Measurements from ENCODE around the gene CFAP46.

CFAP46 gene

GRCh38 chr10:132928261-132928660 is 14.1 kb downstream of the CFAP46 start:
- TF ChIP-seq ZNF384 (IDR thresholded peaks at IDR 0.05) (no peak), ELF4 (IDR thresholded peaks at IDR 0.05) (no peak), L3MBTL2 (conservative IDR thresholded peaks at IDR 0.05) (no peak), LEF1 (IDR thresholded peaks at IDR 0.05; ENCODE audit: borderline replicate concordance) (no peak), TARDBP (IDR thresholded peaks at IDR 0.05) (no peak), ARNT (IDR thresholded peaks at IDR 0.05) (no peak), HDGF (IDR thresholded peaks at IDR 0.05; ENCODE audit: borderline replicate concordance) (no peak), FOXK2 (IDR thresholded peaks at IDR 0.05) (no peak), SUZ12 (IDR thresholded peaks at IDR 0.05) (no peak), PKNOX1 (IDR thresholded peaks at IDR 0.05) (no peak), FOXM1 (IDR thresholded peaks at IDR 0.05; ENCODE audit: borderline replicate concordance) (no peak), NFRKB (IDR thresholded peaks at IDR 0.05) (no peak), FOXA1 (IDR thresholded peaks at IDR 0.05) (no peak), CTBP1 (IDR thresholded peaks at IDR 0.05; ENCODE audit: borderline replicate concordance) (no peak), SP1 (IDR thresholded peaks at IDR 0.05) (no peak), BHLHE40 (IDR thresholded peaks at IDR 0.05; ENCODE audit: borderline replicate concordance) (no peak)
- ChIA-PET POLR2A (no interaction called here), CTCF (no interaction called here)
- DNase-seq (ENCODE audit: extremely low spot score) = no peak

- no peak for DNase-seq (ENCODE audit: extremely low spot score)
- TF ChIP-seq LEF1 (IDR thresholded peaks at IDR 0.05; ENCODE audit: borderline replicate concordance) (no peak), ARNT (IDR thresholded peaks at IDR 0.05) (no peak), CTBP1 (IDR thresholded peaks at IDR 0.05; ENCODE audit: borderline replicate concordance) (no peak), FOXK2 (IDR thresholded peaks at IDR 0.05) (no peak), HDGF (IDR thresholded peaks at IDR 0.05; ENCODE audit: borderline replicate concordance) (no peak), ELF4 (IDR thresholded peaks at IDR 0.05) (no peak), SUZ12 (IDR thresholded peaks at IDR 0.05) (no peak), FOXM1 (IDR thresholded peaks at IDR 0.05; ENCODE audit: borderline replicate concordance) (no peak), BHLHE40 (IDR thresholded peaks at IDR 0.05; ENCODE audit: borderline replicate concordance) (no peak), SP1 (IDR thresholded peaks at IDR 0.05) (no peak), TARDBP (IDR thresholded peaks at IDR 0.05) (no peak), ZNF384 (IDR thresholded peaks at IDR 0.05) (no peak), NFRKB (IDR thresholded peaks at IDR 0.05) (no peak), L3MBTL2 (conservative IDR thresholded peaks at IDR 0.05) (no peak)
- POLR2A ChIA-PET = no interaction called here
- CTCF ChIA-PET = no interaction called here
These were observed 14.5 kb downstream of the CFAP46 start for GRCh38 chr10:132927824-132928223.

GRCh38 chr10:132926777-132927650 is 15.4 kb downstream of the CFAP46 start:
- CTCF ChIA-PET = no interaction called here
- POLR2A ChIA-PET = no interaction called here
- TF ChIP-seq SUZ12 (IDR thresholded peaks at IDR 0.05) (no peak), HDGF (IDR thresholded peaks at IDR 0.05; ENCODE audit: borderline replicate concordance) (no peak), FOXA1 (IDR thresholded peaks at IDR 0.05) (no peak), LEF1 (IDR thresholded peaks at IDR 0.05; ENCODE audit: borderline replicate concordance) (no peak), L3MBTL2 (conservative IDR thresholded peaks at IDR 0.05) (no peak), TARDBP (IDR thresholded peaks at IDR 0.05) (no peak), ARNT (IDR thresholded peaks at IDR 0.05) (no peak)
- DNase-seq (ENCODE audit: extremely low spot score) = no peak

- TF ChIP-seq PKNOX1 (IDR thresholded peaks at IDR 0.05) (no peak), CTBP1 (IDR thresholded peaks at IDR 0.05; ENCODE audit: borderline replicate concordance) (no peak), SP1 (IDR thresholded peaks at IDR 0.05) (no peak), ARNT (IDR thresholded peaks at IDR 0.05) (no peak), NFRKB (IDR thresholded peaks at IDR 0.05) (no peak)
- ChIA-PET POLR2A (no interaction called here), CTCF (no interaction called here)
- DNase-seq (ENCODE audit: extremely low spot score) = no peak
These were observed 16.3 kb downstream of the CFAP46 start for GRCh38 chr10:132926070-132926469.

- ChIA-PET POLR2A (no interaction called here), CTCF (no interaction called here)
- TF ChIP-seq HDGF (IDR thresholded peaks at IDR 0.05; ENCODE audit: borderline replicate concordance) = no peak
- no peak for TF ChIP-seq SP1 (IDR thresholded peaks at IDR 0.05)
- no peak for TF ChIP-seq BHLHE40 (IDR thresholded peaks at IDR 0.05; ENCODE audit: borderline replicate concordance)
- no peak for TF ChIP-seq NFRKB (IDR thresholded peaks at IDR 0.05)
- no peak for TF ChIP-seq LEF1 (IDR thresholded peaks at IDR 0.05; ENCODE audit: borderline replicate concordance)
- no peak for TF ChIP-seq TARDBP (IDR thresholded peaks at IDR 0.05)
- TF ChIP-seq L3MBTL2 (conservative IDR thresholded peaks at IDR 0.05) = no peak
- TF ChIP-seq ARNT (IDR thresholded peaks at IDR 0.05) = no peak
- no peak for TF ChIP-seq FOXM1 (IDR thresholded peaks at IDR 0.05; ENCODE audit: borderline replicate concordance)
- TF ChIP-seq CTBP1 (IDR thresholded peaks at IDR 0.05; ENCODE audit: borderline replicate concordance) = no peak
- no peak for TF ChIP-seq FOXK2 (IDR thresholded peaks at IDR 0.05)
- no peak for DNase-seq (ENCODE audit: extremely low spot score)
These were observed 16.8 kb downstream of the CFAP46 start for GRCh38 chr10:132925614-132926013.

- POLR2A ChIA-PET = no interaction called here
- TF ChIP-seq SUZ12 (IDR thresholded peaks at IDR 0.05) = no peak
- TF ChIP-seq FOXM1 (IDR thresholded peaks at IDR 0.05; ENCODE audit: borderline replicate concordance) = no peak
- no peak for TF ChIP-seq ELF4 (IDR thresholded peaks at IDR 0.05)
- TF ChIP-seq LEF1 (IDR thresholded peaks at IDR 0.05; ENCODE audit: borderline replicate concordance) = no peak
- TF ChIP-seq L3MBTL2 (conservative IDR thresholded peaks at IDR 0.05) = no peak
- no peak for TF ChIP-seq CTBP1 (IDR thresholded peaks at IDR 0.05; ENCODE audit: borderline replicate concordance)
- TF ChIP-seq PKNOX1 (IDR thresholded peaks at IDR 0.05) = no peak
- TF ChIP-seq FOXA1 (IDR thresholded peaks at IDR 0.05) = no peak
- no peak for TF ChIP-seq HDGF (IDR thresholded peaks at IDR 0.05; ENCODE audit: borderline replicate concordance)
- CTCF ChIA-PET = no interaction called here
These were observed 17.3 kb downstream of the CFAP46 start for GRCh38 chr10:132925071-132925561.

More at GRCh38 chr10:132925071-132925561, 17.3 kb downstream of the CFAP46 start:
- DNase-seq (ENCODE audit: extremely low spot score) = no peak
